GM18907 (cell line): Measurements from ENCODE around the gene SERPINB6.
A peak's percentile ranks its signal among the peaks of the same experiment; 100 is the strongest.
"Not testable (repeated sequence)": the region's sequence is repeated elsewhere in the genome, so short reads cannot be mapped to it uniquely, and the experiment has no call there.

Experiments
- ATAC-seq: cut with Tn5 transposase; IDR thresholded peaks from one replicate; pipeline ENCODE4 v1.9.1; 2021; ENCODE audit warnings: mild to moderate bottlenecking, moderate library complexity; ENCODE audit not compliant: unreplicated experiment

Gene SERPINB6

GRCh38 chr6:2917065-2917464 lies 54.3 kb downstream of the SERPINB6 start:
- ATAC-seq = no peak

- ATAC-seq = no peak
Observed at GRCh38 chr6:2916158-2916925, 55.0 kb downstream of the SERPINB6 start.

GRCh38 chr6:2915150-2915549 lies 56.2 kb downstream of the SERPINB6 start:
- ATAC-seq = no peak

GRCh38 chr6:2914318-2914660 lies 57.1 kb downstream of the SERPINB6 start:
- ATAC-seq = no peak

GRCh38 chr6:2913621-2914317 lies 57.6 kb downstream of the SERPINB6 start:
- ATAC-seq = no peak

GRCh38 chr6:2911171-2911570 lies 60.2 kb downstream of the SERPINB6 start:
- peak; percentile 70 for ATAC-seq

GRCh38 chr6:2909718-2910117 lies 61.6 kb downstream of the SERPINB6 start:
- ATAC-seq = no peak

- ATAC-seq = not testable (repeated sequence)
Observed at GRCh38 chr6:2909051-2909606, 62.2 kb downstream of the SERPINB6 start.

- ATAC-seq = not testable (repeated sequence)
Observed at GRCh38 chr6:2908516-2908915, 62.9 kb downstream of the SERPINB6 start.

GRCh38 chr6:2903411-2904185 lies 67.8 kb downstream of the SERPINB6 start:
- ATAC-seq = not testable (repeated sequence)

- ATAC-seq = not testable (repeated sequence)
Observed at GRCh38 chr6:2901645-2902502, 69.5 kb downstream of the SERPINB6 start.

GRCh38 chr6:2900821-2901644 lies 70.3 kb downstream of the SERPINB6 start:
- ATAC-seq = no peak

- no peak for ATAC-seq
Observed at GRCh38 chr6:2900221-2900807, 71.1 kb downstream of the SERPINB6 start.

- no peak for ATAC-seq
Observed at GRCh38 chr6:2899596-2899995, 71.8 kb downstream of the SERPINB6 start.
